GM12878 (cell line): ENCODE measurements around the gene GMDS.

Experiments
- CTCF ChIP-seq, 3 experiments: IDR thresholded peaks in 2 of 3; conservative IDR thresholded peaks in 1 of 3; 2 replicates each; pipeline ENCODE4 v1.5.1; 2011; ENCODE audit warnings: low read depth in 3 of 3, low read length in 3 of 3, mild to moderate bottlenecking in 3 of 3, control low read depth in 2 of 3, moderate library complexity in 2 of 3, inconsistent platforms in 1 of 3, mixed read lengths in 1 of 3; ENCODE audit not compliant: control insufficient read depth in 2 of 3, insufficient read depth in 1 of 3; ENCODE audit errors: extremely low read depth in 1 of 3
- POLR2AphosphoS5 ChIP-seq: IDR thresholded peaks from 2 replicates; pipeline ENCODE4 v1.6.1; 2011; ENCODE audit warnings: mild to moderate bottlenecking, low read length, inconsistent platforms
- REST ChIP-seq: IDR thresholded peaks from 2 replicates; pipeline ENCODE4 v1.6.1; 2012; ENCODE audit warnings: mild to moderate bottlenecking, low read depth, low read length

- TF ChIP-seq CTCF (IDR thresholded peaks at IDR 0.05 in 2 of 3, conservative IDR thresholded peaks at IDR 0.05 in 1 of 3; ENCODE audit: control insufficient read depth in 2 of 3, extremely low read depth in 1 of 3, insufficient read depth in 1 of 3, low read depth in 3 of 3, low read length in 3 of 3), result no peak
- no peak for TF ChIP-seq POLR2AphosphoS5
- no peak for TF ChIP-seq REST
Measured at GRCh38 chr6:1644516-1645060, 600.8 kb downstream of the GMDS start.
